KMS-11 (cell line): ENCODE results near the gene IL12B.

Experiments used
- H2AFZ ChIP-seq: fragments of 200-600 bp; sonication (generic); 2 replicates; pipeline ENCODE4 v1.6.1; 2016; ENCODE audit warnings: antibody characterized with exemption, mixed run types, low read depth
- H3K27ac ChIP-seq: fragments of 200-600 bp; sonication (generic); 2 replicates; pipeline ENCODE4 v1.6.1; 2016; ENCODE audit warnings: mild to moderate bottlenecking, mixed run types
- H3K27me3 ChIP-seq: fragments of 200-600 bp; sonication (generic); 2 replicates; pipeline ENCODE4 v1.6.1; 2017; ENCODE audit warnings: mild to moderate bottlenecking, low read depth, mixed run types, moderate library complexity; ENCODE audit not compliant: insufficient read depth
- H3K36me3 ChIP-seq: fragments of 200-600 bp; sonication (generic); 2 replicates; pipeline ENCODE4 v1.6.1; 2017; ENCODE audit warnings: mild to moderate bottlenecking, mixed run types; ENCODE audit not compliant: insufficient read depth
- H3K4me1 ChIP-seq: fragments of 200-600 bp; sonication (generic); 2 replicates; pipeline ENCODE4 v1.6.1; 2016; ENCODE audit warnings: mild to moderate bottlenecking, low read depth, mixed run types; ENCODE audit not compliant: poor library complexity, severe bottlenecking
- H3K4me2 ChIP-seq: fragments of 200-600 bp; sonication (generic); 2 replicates; pipeline ENCODE4 v1.7.0; 2016; ENCODE audit warnings: mild to moderate bottlenecking, mixed run types
- H3K4me3 ChIP-seq: fragments of 200-600 bp; sonication (generic); IDR thresholded peaks from 2 replicates; pipeline ENCODE4 v1.6.1; 2017; ENCODE audit warnings: low read depth, low read length, mixed read lengths; ENCODE audit not compliant: insufficient read depth
- H3K79me2 ChIP-seq: fragments of 200-600 bp; sonication (generic); 2 replicates; pipeline ENCODE4 v1.6.1; 2016; ENCODE audit warnings: low read depth, mixed run types; ENCODE audit not compliant: insufficient read depth
- H3K9ac ChIP-seq: fragments of 200-600 bp; sonication (generic); 2 replicates; pipeline ENCODE4 v1.6.1; 2016; ENCODE audit warnings: mild to moderate bottlenecking, mixed run types
- H4K20me1 ChIP-seq: fragments of 200-600 bp; sonication (generic); 2 replicates; pipeline ENCODE4 v1.6.1; 2016; ENCODE audit warnings: mild to moderate bottlenecking, mixed run types; ENCODE audit not compliant: insufficient read depth
- TF ChIP-seq, protein P1 (sequence below): fragments of 200-600 bp; sonication (generic); conservative IDR thresholded peaks from 2 replicates; pipeline ENCODE4 v1.6.1; 2017; ENCODE audit warnings: low read depth, mild to moderate bottlenecking, antibody characterized with exemption, low read length, moderate library complexity, mixed read lengths

The IL12B gene

GRCh38 chr5:159331093-159331973 is 1.0 kb upstream of the IL12B start:
- Histone ChIP-seq H4K20me1 (no peaks in the 10 kb centered on the region), H3K27ac (no peak overlapping the region), H3K79me2 (no peaks in the 10 kb centered on the region), H3K9ac (no peak overlapping the region), H3K4me3 (no peak overlapping the region), H3K4me1 (no peaks in the 10 kb centered on the region), H2AFZ (no peak overlapping the region), H3K27me3 (no peaks in the 10 kb centered on the region), H3K4me2 (no peak overlapping the region), H3K36me3 (no peaks in the 10 kb centered on the region)
- TF ChIP-seq, protein P1, sequence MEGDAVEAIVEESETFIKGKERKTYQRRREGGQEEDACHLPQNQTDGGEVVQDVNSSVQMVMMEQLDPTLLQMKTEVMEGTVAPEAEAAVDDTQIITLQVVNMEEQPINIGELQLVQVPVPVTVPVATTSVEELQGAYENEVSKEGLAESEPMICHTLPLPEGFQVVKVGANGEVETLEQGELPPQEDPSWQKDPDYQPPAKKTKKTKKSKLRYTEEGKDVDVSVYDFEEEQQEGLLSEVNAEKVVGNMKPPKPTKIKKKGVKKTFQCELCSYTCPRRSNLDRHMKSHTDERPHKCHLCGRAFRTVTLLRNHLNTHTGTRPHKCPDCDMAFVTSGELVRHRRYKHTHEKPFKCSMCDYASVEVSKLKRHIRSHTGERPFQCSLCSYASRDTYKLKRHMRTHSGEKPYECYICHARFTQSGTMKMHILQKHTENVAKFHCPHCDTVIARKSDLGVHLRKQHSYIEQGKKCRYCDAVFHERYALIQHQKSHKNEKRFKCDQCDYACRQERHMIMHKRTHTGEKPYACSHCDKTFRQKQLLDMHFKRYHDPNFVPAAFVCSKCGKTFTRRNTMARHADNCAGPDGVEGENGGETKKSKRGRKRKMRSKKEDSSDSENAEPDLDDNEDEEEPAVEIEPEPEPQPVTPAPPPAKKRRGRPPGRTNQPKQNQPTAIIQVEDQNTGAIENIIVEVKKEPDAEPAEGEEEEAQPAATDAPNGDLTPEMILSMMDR, result no peak

- H3K27me3 ChIP-seq, result no peaks in the 10 kb centered on the region
- H3K4me3 ChIP-seq, result no peak overlapping the region
- H3K36me3 ChIP-seq, result no peaks in the 10 kb centered on the region
- TF ChIP-seq, protein P1, result no peak
- H3K9ac ChIP-seq, result no peak overlapping the region
- H3K4me1 ChIP-seq, result no peaks in the 10 kb centered on the region
- H4K20me1 ChIP-seq, result no peaks in the 10 kb centered on the region
- no peak overlapping the region for H3K27ac ChIP-seq
- H3K4me2 ChIP-seq, result no peak overlapping the region
- no peak overlapping the region for H2AFZ ChIP-seq
- no peaks in the 10 kb centered on the region for H3K79me2 ChIP-seq
These were observed 5.3 kb downstream of the IL12B start for GRCh38 chr5:159324986-159325385.

DNA sequence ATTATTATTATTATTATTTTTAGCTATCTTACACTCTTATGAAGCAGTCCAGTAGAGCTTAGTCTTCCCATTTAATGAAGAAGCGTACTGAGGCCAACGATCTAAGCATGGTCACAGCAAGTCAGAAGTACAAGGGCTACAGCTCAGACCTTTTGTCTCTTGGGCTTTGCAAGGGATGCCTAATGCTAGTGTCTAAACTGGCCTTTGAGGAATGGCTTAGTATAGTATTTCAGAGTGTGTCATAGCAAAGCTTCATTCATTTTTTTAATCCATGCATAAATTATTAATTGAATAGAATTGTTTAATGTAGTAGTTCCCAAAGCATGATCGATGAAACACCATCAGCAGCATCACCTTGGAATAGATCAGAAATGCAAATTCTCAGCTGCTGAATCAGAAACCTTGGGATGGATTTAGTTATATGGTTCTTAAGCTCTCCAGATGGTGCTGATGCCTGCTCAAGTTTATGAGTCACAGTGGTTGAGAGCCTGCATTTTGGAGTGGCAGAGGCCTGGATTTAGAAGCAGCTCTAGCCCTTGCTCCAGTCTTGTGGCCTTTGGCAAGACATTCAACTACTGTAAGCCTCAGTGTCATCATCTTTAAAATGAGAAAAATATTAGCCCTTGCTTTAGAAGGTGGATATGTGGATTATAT is 6.1 kb downstream of the IL12B start:
- no peaks in the 10 kb centered on the region for H3K36me3 ChIP-seq
- H3K79me2 ChIP-seq, result no peaks in the 10 kb centered on the region

GRCh38 chr5:159322180-159322579 is 8.1 kb downstream of the IL12B start:
- Histone ChIP-seq H3K4me1 (no peaks in the 10 kb centered on the region), H3K27me3 (no peaks in the 10 kb centered on the region)

More for the DNA sequence above, 6.1 kb downstream of the IL12B start:
- Histone ChIP-seq H3K9ac (no peak overlapping the region), H4K20me1 (no peaks in the 10 kb centered on the region), H3K4me2 (no peak overlapping the region), H3K27ac (no peak overlapping the region), H3K4me3 (no peak overlapping the region), H3K27me3 (no peaks in the 10 kb centered on the region), H2AFZ (no peak overlapping the region), H3K4me1 (no peaks in the 10 kb centered on the region)
- TF ChIP-seq, protein P1, result no peak

More at GRCh38 chr5:159322180-159322579, 8.1 kb downstream of the IL12B start:
- no peaks in the 10 kb centered on the region for H3K36me3 ChIP-seq
- no peak overlapping the region for H3K4me3 ChIP-seq
- H3K79me2 ChIP-seq, result no peaks in the 10 kb centered on the region
- H3K9ac ChIP-seq, result no peak overlapping the region
- H3K27ac ChIP-seq, result no peak overlapping the region
- H2AFZ ChIP-seq, result no peak overlapping the region
- no peak overlapping the region for H3K4me2 ChIP-seq
- H4K20me1 ChIP-seq, result no peaks in the 10 kb centered on the region
- TF ChIP-seq, protein P1, result no peak
